Activated CD4-positive, alpha-beta T cell treated with anti-CD3 and anti-CD28 coated beads for 24 hours (primary cell): Measurements from ENCODE around the gene PLEKHG7.
"Not testable (repeated sequence)": the region's sequence is repeated elsewhere in the genome, so short reads cannot be mapped to it uniquely, and the experiment has no call there.

Source experiments
- DNase-seq, 2 donors: peaks; one replicate each; pipeline ENCODE4 v3.0.0-alpha.2; 2020; ENCODE audit warnings: low read depth in 2 of 2

PLEKHG7 gene

GRCh38 chr12:92702754-92703679, at the start of gene PLEKHG7:
Gene PLEKHG7, plus strand, starts transcription at chr12:92702989. Its CDS starts 3,643 bp downstream, at chr12:92706632.
- DNase-seq, result no peak

GRCh38 chr12:92654256-92654655, 48.5 kb upstream of the PLEKHG7 start:
- not testable (repeated sequence) for DNase-seq

GRCh38 chr12:92654929-92655328, 47.9 kb upstream of the PLEKHG7 start:
- DNase-seq, result no peak

- no peak for DNase-seq
These were observed 45.9 kb upstream of the PLEKHG7 start for GRCh38 chr12:92656911-92657310.

GRCh38 chr12:92657770-92658169, 45.0 kb upstream of the PLEKHG7 start:
- no peak for DNase-seq

- DNase-seq, result no peak
These were observed 44.2 kb upstream of the PLEKHG7 start for GRCh38 chr12:92658611-92659010.

GRCh38 chr12:92661269-92661668, 41.5 kb upstream of the PLEKHG7 start:
- DNase-seq, result no peak

GRCh38 chr12:92665496-92665895, 37.3 kb upstream of the PLEKHG7 start:
- no peak for DNase-seq

GRCh38 chr12:92668739-92669138, 34.0 kb upstream of the PLEKHG7 start:
- no peak for DNase-seq

GRCh38 chr12:92671524-92671923, 31.3 kb upstream of the PLEKHG7 start:
- DNase-seq, result not testable (repeated sequence)

- DNase-seq, result no peak
These were observed 29.0 kb upstream of the PLEKHG7 start for GRCh38 chr12:92673756-92674155.

GRCh38 chr12:92674500-92674899, 28.3 kb upstream of the PLEKHG7 start:
- DNase-seq, result no peak

- DNase-seq, result no peak
These were observed 27.5 kb upstream of the PLEKHG7 start for GRCh38 chr12:92675092-92675865.

GRCh38 chr12:92676710-92677109, 26.1 kb upstream of the PLEKHG7 start:
- DNase-seq, result no peak

- DNase-seq, result no peak
These were observed 12.2 kb upstream of the PLEKHG7 start for GRCh38 chr12:92690601-92691000.

GRCh38 chr12:92695056-92695455, 7.7 kb upstream of the PLEKHG7 start:
- DNase-seq, result no peak

GRCh38 chr12:92695577-92695976, 7.2 kb upstream of the PLEKHG7 start:
- DNase-seq, result no peak

GRCh38 chr12:92696216-92696615, 6.6 kb upstream of the PLEKHG7 start:
- no peak for DNase-seq

- DNase-seq, result no peak
These were observed 4.3 kb upstream of the PLEKHG7 start for GRCh38 chr12:92698474-92698873.

GRCh38 chr12:92701441-92701840, 1.3 kb upstream of the PLEKHG7 start:
- no peak for DNase-seq

GRCh38 chr12:92703786-92704185, 997 bp downstream of the PLEKHG7 start:
- DNase-seq, result no peak

GRCh38 chr12:92706594-92706993, 3.8 kb downstream of the PLEKHG7 start:
- DNase-seq, result no peak

GRCh38 chr12:92707926-92708325, 5.1 kb downstream of the PLEKHG7 start:
- DNase-seq, result no peak
